Pancreas (tissue), 10 donors: ENCODE measurements around the gene LY6G5C. TPM values are rescaled to one million over a fixed set of nuclear protein-coding genes. Genes with fewer than 3 reads are reported as not detected.

ENCODE experiments used
- ATAC-seq, 4 donors: fragments of 200-7000 bp; cut with Tn5 transposase; one replicate each; pipeline versions ENCODE4 v1.8.0 to v1.9.1; 2020; ENCODE audit warnings: mild to moderate bottlenecking in 4 of 4, moderate library complexity in 4 of 4
- DNase-seq, 6 donors: peaks; one replicate each; pipeline ENCODE4 v3.0.0-alpha.2; 2020
- FAIRE-seq: peaks from 2 replicates; lab custom pipeline; 2012; peaks lifted over from hg19 to GRCh38; lab: Jason Lieb, UNC
- H3K27ac ChIP-seq, 4 donors: fragments of 200-600 bp; sonication (generic); 1 replicate in 3 of 4; 2 replicates in 1 of 4; pipeline versions ENCODE4 v1.5.0 to v1.8.0; 2020
- H3K27me3 ChIP-seq, 4 donors: fragments of 200-600 bp; one replicate each; pipeline ENCODE4 v1.8.0; 2021
- H3K36me3 ChIP-seq, 3 donors: fragments of 200-600 bp; sonication (generic) in 1 of 3; one replicate each; pipeline versions ENCODE4 v1.5.0 to v1.8.0; 2020 to 2021
- H3K4me1 ChIP-seq, 3 donors: fragments of 200-600 bp; one replicate each; pipeline ENCODE4 v1.8.0; 2021
- H3K4me3 ChIP-seq, 4 donors: fragments of 200-600 bp; sonication (generic) in 2 of 4; one replicate each; pipeline versions ENCODE4 v1.5.0 to v1.8.0; 2020 to 2021
- H3K9me3 ChIP-seq, 4 donors: fragments of 200-600 bp; one replicate each; pipeline ENCODE4 v1.8.0; 2021
- CTCF ChIP-seq, 4 donors: fragments of 200-600 bp; sonication (generic) in 3 of 4; IDR thresholded peaks; one replicate each; pipeline versions ENCODE4 v1.5.0 to v1.8.0; 2021; ENCODE audit warnings: antibody characterized with exemption in 4 of 4
- WGBS, 2 donors: extraction: QIAGEN DNeasy Blood & Tissue Kit; methylation state at CpG; one replicate each; pipeline ENCODE4 v1.1.7; 2013; 5-methylcytosine and 5-hydroxymethylcytosine counted together
- intact Hi-C, 3 donors: fragments of 100-400 bp; cut with DNase I; formaldehyde crosslinking; loops; one replicate each; pipeline versions ENCODE4 v1.11.1 to v1.14.2; 2022
- polyA plus RNA-seq, 2 donors: library from polyadenylated mRNA; stranded (reverse); fragments of 200-250 nt; gene quantifications; one replicate each; pipeline ENCODE4 v1.2.3, GENCODE V29; 2013
- total RNA-seq, 6 donors: library from RNA; stranded (reverse); fragmentation: NEBNext Ultra II Directional in 4 of 6; extraction: Animal tissue kit (Norgen Biotek cat#: 25700) in 4 of 6; gene quantifications; one replicate each; pipeline versions ENCODE4 v1.2.1 to v1.2.4, GENCODE V29; 2021 to 2023
- donor health status: healthy with polysubstance abuse.
- donor health status: DM: no; HTN: no; CAD: no; lungs with moderate emphysema.
- donor health status: DM: no; HTN: no; CAD: no.
- donor health status: control.
- donor health status: control.
- donor health status: Bipolar disorder and iron deficiency.
- donor health status: DM: yes; HTN: yes; CAD: no.
- donor health status: DM: no; HTN: no; CAD: no.
- donor health status: DM: no; HTN: no; CAD: no.
- donor health status: DM: yes; HTN: yes; CAD: no.

LY6G5C gene
- total RNA-seq = 1 to 10 TPM; 1.6 to 2.9 (median 2.3) TPM
- 1 to 10 TPM; 2.4 to 2.5 TPM for polyA plus RNA-seq

- no peaks in the 10 kb centered on the region for H3K36me3 ChIP-seq
- 12 to 13% methylated on average over 17 of the region's 17 CpGs for WGBS, 2 donors
- peak within 1 kb of the TSS; percentile 38 to 71 (median 53) for H3K27ac ChIP-seq
- H3K9me3 ChIP-seq = no peaks in the 10 kb centered on the region
- H3K4me1 ChIP-seq = peaks cover 3 to 8% (median 5%) of the 10 kb centered on the region in 3 donors
- peak within 1 kb of the TSS; percentile 19 to 60 (median 42) for H3K4me3 ChIP-seq
- intact Hi-C loops = loop anchor here in 1 of 3 donors (5.0 kb wide), 1 partner anchor 87 kb away; no protein-coding TSS in a partner anchor
- DNase-seq (peak; percentile 76 to 92 (median 80)), FAIRE-seq (no peak), ATAC-seq (peak; percentile 81 to 93 (median 90))
- TF ChIP-seq CTCF (IDR thresholded peaks at IDR 0.05) = peak; percentile 10 to 64 (median 50)
- H3K27me3 ChIP-seq = no peaks in the 10 kb centered on the region
These were observed at the start of gene LY6G5C for GRCh38 chr6:31680226-31681134. Gene LY6G5C (minus strand): TSS chr6:31681067. CDS start chr6:31680373, 694 bp downstream.

GRCh38 chr6:31729979-31730630, 49.2 kb upstream of the LY6G5C start:
- Histone ChIP-seq H3K4me3 (peak overlapping the region; percentile 25 to 66 (median 54)), H3K27me3 (no peaks in the 10 kb centered on the region), H3K4me1 (peaks cover 0 to 4% (median 0%) of the 10 kb centered on the region in 3 donors), H3K36me3 (peaks cover 0 to 21% (median 17%) of the 10 kb centered on the region in 3 donors), H3K9me3 (no peaks in the 10 kb centered on the region), H3K27ac (peak overlapping the region; percentile 70 to 89 (median 79))
- FAIRE-seq (no peak), ATAC-seq (peak; percentile 59 to 78 (median 75)), DNase-seq (peak; percentile 56 to 86 (median 77))
- 15% methylated on average over 45 to 46 of the region's 46 CpGs for WGBS, 2 donors
- TF ChIP-seq CTCF (IDR thresholded peaks at IDR 0.05) = no peak
- intact Hi-C loops = no loop called here

- Histone ChIP-seq H3K4me3 (peak overlapping the region; percentile 25 to 66 (median 54)), H3K27ac (peak overlapping the region; percentile 70 to 89 (median 79)), H3K36me3 (peaks cover 0 to 21% (median 17%) of the 10 kb centered on the region in 3 donors), H3K27me3 (no peaks in the 10 kb centered on the region), H3K4me1 (peaks cover 0 to 4% (median 0%) of the 10 kb centered on the region in 3 donors), H3K9me3 (no peaks in the 10 kb centered on the region)
- DNase-seq (peak; percentile 77 to 91 (median 86)), ATAC-seq (peak; percentile 76 to 89 (median 86)), FAIRE-seq (no peak)
- 0 to 1% methylated on average over 27 to 29 of the region's 29 CpGs for WGBS, 2 donors
- intact Hi-C loops = no loop called here
- peak in 2 of 4 donors; percentile 27 to 37 for TF ChIP-seq CTCF (IDR thresholded peaks at IDR 0.05)
These were observed 48.7 kb upstream of the LY6G5C start for GRCh38 chr6:31729515-31729978.

- Histone ChIP-seq H3K4me1 (no peaks in the 10 kb centered on the region), H3K27me3 (no peaks in the 10 kb centered on the region)
- intact Hi-C loops = no loop called here
These were observed 48.1 kb upstream of the LY6G5C start, which contains the start of gene DDAH2 for GRCh38 chr6:31728767-31729514. Gene DDAH2 (minus strand): TSS chr6:31729299. CDS start chr6:31729161, 138 bp downstream.

More at GRCh38 chr6:31728767-31729514, 48.1 kb upstream of the LY6G5C start, which contains the start of gene DDAH2:
- Histone ChIP-seq H3K9me3 (no peaks in the 10 kb centered on the region), H3K4me3 (peak within 1 kb of the TSS; percentile 25 to 66 (median 54)), H3K36me3 (peaks cover 0 to 21% (median 17%) of the 10 kb centered on the region in 3 donors), H3K27ac (peak within 1 kb of the TSS; percentile 70 to 89 (median 79))
- ATAC-seq = peak; percentile 39 to 52 (median 47)
- peak in 2 of 4 donors; percentile 15 to 30 for TF ChIP-seq CTCF (IDR thresholded peaks at IDR 0.05)
- peak in 2 of 6 donors; percentile 32 to 49 for DNase-seq
- WGBS, 2 donors = 16 to 19% methylated on average over 36 of the region's 36 CpGs
- FAIRE-seq = no peak
